GM21390 (cell line): ENCODE data around the gene FCGBP.
"Not testable (repeated sequence)": the region's sequence is repeated elsewhere in the genome, so short reads cannot be mapped to it uniquely, and the experiment has no call there.

Experiments
- ATAC-seq: cut with Tn5 transposase; IDR thresholded peaks from one replicate; pipeline ENCODE4 v1.9.1; 2021; ENCODE audit not compliant: unreplicated experiment

FCGBP gene

DNA sequence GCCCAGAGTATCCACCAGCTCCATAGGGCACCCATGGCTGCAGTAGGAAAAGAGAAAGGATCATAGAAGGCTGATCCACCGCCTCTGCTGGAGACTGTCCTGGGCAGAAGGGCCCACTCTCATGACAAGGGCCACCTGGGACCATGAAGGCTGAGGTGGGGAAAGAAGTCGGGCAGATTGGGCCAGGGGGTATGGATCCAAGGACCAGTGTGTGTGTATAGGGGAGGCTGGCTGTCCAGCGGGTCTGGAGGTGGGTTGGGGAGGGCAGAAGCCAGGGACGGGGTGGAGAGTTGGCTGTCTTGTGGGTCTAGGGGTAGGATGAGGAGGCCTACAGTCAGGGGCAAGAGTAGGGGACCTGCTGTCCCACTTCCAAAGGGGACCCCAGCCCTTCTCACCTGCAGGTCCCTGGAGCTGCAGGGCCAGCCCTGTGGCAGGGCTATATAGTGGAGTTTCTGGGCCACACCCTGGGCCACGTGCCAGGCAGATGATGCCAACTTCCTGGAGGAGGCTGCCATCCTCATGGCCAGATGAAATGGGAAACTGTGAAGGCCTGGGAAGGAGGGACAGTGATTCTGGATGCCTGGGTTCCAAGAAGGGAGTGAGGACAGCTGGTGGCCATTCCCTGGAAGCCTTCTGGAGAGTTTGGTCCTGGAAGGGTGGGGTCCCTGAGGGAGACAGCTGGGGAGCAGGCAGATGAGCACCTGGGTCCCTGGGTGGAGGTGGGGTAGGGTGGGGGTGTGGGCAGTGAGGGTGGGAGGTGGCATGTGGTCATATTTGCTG is at the start of gene FCGBP:
Gene FCGBP, minus strand, starts transcription at position 51 of the 780 bp plus-strand sequence.
- no peak for ATAC-seq

DNA sequence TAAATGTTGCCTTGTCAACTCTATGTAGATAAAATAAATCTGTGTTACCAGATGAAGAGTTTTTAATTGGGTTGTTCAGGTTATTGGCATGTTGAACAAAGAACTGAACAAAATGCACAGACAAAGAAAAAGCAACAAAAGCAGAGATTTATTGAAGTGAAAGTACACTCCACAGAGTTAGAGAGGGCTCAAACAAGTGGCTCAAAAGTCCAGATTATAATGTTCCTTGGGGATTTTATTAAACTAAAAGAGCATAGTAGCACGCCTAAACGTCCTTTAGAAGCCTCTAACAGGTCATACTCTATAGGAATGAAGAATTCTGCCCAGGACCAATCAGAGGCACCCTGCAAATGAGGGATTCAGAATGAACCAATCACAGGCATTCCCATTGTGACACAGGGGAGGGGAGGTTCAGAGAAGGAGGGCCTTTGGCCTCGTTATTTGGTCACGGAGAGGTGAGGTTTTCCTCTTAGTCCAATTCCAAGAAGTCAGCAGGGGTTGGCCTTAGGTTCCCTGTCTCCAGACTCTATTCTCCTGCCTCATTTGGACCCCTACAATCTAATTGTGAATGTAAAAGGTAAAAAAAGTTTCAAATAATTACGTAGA is 49.4 kb upstream of the FCGBP start:
- ATAC-seq: no peak

- no peak for ATAC-seq
These were observed 48.4 kb upstream of the FCGBP start for GRCh38 chr19:39982883-39983282.

- ATAC-seq: no peak
These were observed 40.1 kb upstream of the FCGBP start for GRCh38 chr19:39974377-39975155.

DNA sequence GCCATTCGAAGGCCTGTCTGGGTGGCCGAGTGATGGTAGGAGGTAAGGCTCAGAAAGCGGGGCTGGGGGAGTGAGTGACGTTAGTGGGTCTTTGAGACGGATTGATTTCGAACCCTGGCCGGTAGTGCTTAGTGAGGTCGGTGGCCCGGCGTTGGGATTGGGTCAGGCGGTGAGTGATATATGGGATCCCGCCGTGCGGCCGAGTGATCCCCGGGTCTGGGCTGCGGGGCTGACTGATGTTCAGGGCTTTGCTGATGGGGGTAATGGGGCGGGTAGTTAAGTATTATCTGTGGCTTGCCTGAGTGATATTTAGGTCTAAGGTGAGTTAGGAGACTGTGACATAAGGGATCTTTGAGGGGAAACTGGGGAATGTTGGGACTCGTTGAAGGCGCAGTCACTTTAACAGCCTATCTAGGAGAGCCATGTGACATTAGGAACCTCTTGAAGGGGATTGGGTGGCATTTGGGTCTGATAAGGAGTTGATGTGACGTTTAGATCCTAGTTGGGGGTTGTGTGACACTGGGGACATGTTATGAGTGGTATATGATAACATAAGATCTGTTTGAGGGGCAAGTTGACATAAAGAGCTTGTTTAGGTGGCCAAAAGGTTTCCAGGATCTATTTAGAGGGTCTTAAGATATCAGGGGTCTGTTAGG is 37.1 kb upstream of the FCGBP start:
- ATAC-seq: no peak

DNA sequence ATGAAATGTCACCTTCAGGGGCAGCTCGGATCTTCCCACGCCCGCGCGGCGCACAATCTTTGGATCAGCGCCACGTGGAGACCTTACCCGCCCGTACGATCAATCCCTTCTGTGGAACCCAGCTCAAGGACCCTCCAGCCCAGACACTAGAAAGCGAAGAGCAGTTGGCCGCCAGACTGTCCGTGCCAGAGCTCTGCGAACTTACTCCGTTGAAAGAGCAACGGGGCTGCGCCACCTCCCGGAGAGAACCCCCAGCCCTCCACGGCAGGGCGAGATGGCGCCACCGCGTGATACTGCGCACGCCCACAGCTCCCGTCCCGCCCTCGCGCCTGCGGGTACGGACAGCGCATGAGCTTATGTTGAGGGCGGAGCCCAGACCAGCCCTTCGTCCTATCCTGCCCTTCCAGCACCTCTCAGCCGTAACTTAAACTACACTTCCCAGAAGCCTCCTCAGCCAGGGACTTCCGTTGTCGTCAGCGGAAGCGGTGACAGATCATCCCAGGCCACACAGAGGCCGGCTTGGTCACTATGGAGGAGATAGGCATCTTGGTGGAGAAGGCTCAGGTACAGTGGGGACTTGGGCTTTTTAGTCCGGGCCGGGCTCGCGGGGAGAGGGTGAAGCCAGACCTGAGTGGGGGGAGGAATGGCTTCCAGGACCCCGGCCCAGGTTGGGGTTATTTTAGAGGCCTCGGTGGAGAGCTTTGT is 36.4 kb upstream of the FCGBP start, which contains the start of gene PSMC4:
Gene PSMC4, plus strand, starts transcription at position 491 of the 705 bp plus-strand sequence. Its CDS starts 38 bp downstream, at position 529.
- peak; percentile 94 for ATAC-seq

DNA sequence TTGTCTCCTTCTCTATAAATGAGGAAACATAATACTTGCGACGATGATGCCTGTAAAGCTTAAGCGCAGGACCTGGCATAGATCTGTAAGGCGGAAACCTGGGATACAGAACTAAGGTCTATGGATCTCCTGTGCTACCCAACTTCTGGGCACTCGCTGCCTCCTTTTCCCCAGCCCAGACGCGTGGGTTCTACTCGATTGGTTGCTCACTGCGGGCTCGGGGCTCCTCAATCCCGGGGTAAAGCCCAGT is 35.9 kb upstream of the FCGBP start:
- peak; percentile 13 for ATAC-seq

GRCh38 chr19:39969681-39970424 is 35.4 kb upstream of the FCGBP start:
- no peak for ATAC-seq

GRCh38 chr19:39969266-39969665 is 34.8 kb upstream of the FCGBP start:
- ATAC-seq: no peak

DNA sequence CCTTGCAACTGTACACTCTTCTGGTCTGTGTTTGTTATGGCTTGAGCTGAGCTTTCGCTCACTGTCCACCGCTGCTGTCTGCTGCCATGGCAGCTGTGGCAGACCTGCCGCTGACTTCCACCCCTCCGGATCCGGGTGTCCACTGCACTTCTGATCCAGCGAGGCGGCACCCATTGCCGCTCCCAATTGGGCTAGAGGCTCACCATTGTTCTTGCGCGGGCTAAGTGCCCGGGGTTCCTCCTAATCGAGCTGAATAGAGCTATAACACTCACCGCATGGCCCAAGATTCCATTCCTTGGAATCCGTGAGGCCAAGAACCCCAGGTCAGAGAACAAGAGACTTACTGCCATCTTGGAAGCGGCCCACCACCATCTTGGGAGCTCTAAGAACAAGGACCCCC is 34.4 kb upstream of the FCGBP start:
- ATAC-seq: no peak

- ATAC-seq: no peak
These were observed 33.1 kb upstream of the FCGBP start for GRCh38 chr19:39967561-39967960.

DNA sequence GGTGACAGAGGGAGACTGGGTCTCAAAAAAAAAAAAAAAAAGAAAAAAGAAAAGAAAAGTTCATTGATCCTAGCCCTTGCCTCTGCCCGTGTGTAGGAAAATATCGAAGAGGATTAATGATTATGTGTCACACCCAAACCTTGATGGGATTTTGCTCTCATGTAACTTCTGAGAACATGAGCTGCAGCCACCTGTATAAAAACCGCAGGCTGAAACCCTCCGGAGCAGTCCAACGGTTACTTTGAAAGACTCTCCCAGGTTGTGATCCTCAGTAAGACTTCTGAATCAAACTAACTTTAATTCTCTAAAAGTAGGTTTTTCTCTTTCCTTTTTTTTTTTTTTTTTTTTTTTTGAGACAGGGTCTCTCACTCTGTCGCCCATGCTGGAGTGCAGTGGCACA is 32.2 kb upstream of the FCGBP start:
- ATAC-seq: no peak

DNA sequence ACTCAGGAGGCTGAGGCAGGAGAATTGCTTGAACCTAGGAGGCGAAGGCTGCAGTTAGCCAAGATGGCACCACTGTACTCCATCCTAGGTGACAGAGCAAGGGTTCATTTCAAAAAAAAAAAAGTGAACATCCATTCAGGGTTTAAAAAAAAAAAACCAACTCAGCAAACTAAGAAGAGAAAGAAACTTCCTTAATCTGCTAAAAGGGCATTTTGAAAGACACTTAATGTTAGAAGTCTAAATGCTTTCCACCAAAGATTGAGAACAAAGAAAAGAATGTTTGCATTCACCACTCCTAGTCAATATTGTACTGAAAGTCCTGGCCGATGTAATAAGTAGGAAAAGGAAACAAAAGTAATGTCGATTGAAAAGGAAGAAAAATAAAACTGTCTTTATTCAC is 29.5 kb upstream of the FCGBP start:
- ATAC-seq: no peak

DNA sequence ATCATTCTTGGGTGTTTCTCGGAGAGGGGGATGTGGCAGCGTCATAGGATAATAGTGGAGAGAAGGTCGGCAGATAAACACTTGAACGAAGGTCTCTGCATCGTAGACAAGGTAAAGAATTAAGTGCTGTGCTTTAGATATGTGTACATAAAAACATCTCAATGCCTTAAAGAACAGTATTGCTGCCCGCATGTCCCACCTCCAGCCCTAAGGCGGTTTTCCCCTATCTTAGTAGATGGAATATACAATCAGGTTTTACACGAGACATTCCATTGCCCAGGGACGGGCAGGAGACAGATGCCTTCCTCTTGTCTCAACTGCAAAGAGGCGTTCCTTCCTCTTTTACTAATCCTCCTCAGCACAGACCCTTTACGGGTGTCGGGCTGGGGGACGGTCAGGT is 25.0 kb upstream of the FCGBP start:
- ATAC-seq: not testable (repeated sequence)

DNA sequence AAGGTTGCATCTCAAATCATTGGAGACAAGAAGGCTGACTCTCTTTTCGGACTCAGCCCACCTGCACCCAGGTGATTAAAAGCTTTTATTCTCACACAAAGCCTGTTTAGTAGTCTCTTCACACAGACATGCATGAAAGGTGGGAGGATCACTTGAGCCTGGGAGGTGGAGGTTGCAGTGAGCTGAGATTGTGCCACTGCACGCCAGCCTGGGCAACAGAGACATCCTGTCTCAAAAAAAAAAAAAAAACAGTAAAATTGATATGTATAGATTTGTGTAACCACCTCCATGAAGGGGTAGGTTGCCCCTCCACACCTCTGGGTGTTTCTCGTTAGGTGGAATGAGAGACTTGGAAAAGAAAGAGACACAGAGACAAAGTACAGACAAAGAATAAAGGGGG is 24.5 kb upstream of the FCGBP start:
- ATAC-seq: not testable (repeated sequence)

DNA sequence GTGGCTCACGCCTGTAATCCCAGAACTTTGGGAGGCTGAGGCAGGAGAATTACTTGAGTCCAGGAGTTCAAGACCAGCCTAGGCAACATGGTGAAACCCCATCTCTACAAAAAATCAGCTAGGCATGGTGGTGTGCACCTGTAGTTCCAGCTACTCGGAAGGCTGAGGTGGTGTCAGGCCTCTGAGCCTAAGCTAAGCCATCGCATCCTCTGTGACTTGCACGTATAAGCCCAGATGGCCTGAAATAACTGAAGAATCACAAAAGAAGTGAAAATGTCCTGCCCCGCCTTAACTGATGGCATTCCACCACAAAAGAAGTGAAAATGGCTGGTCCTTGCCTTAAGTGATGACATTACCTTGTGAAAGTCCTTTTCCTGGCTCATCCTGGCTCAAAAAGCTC is 23.5 kb upstream of the FCGBP start:
- ATAC-seq: not testable (repeated sequence)

DNA sequence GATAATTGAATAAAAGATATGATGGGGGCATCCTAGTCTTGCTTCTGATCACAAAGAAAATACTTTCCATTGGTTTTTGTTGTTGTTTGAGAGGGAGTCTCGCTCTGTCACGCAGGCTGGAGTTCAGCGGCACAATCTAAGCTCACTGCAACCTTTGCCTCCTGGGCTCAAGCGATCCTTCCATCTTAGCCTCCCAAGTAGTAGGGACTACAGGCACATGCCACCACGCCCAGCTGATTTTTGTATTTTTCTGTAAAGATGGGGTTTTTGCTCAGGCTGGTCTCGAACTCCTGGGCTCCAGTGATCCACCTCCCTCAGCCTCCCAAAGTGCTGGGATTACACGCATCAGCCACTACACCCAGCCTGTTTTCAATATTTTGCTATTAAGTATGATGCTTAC is 19.5 kb upstream of the FCGBP start:
- ATAC-seq: no peak

DNA sequence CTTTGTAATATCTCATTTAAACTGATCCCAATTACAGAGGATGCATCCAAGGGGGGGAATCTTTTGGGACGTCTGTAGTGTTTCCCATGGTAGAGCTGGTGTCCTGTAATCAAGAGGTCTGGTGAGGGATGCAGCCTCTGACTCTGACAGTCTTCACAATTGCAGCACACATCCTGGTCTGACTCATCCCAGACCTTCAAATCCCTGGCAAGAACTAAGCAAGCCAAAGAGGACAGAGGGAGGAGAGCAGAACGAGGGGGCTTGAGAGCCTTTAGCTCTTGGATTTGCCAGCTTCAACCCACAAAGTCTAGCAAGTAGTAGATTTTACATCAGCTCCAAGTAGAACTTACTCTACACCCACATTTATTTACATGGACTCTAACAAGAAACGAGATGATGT is 17.3 kb upstream of the FCGBP start:
- ATAC-seq: no peak

DNA sequence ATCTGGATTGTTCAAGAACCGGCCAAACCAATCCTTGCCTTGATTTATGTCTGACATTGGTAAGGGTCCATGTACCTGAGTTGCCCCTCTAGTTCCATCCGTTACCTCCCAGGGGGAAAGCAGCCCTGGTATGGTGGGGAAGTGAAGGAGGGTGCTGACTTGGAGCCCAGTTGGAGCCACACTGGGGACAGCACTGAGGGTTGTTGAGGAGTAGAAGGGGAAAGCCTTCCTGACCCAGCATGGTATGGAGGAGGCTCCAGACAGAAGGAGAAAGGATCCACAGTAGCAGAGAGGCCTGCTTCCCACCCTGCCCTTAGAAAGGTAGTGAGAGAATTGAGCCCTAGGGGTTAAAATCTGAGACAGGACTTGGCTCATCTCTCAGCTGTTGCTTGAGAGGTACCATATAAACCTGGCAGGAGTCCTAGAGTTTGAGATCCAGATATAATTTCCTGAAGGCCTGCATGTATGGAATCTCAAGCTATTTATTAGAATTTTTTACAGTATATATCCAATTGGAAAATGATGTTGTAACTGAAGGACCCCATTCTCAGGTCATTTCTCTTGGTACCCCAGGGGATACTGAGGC is 16.7 kb upstream of the FCGBP start:
- ATAC-seq: no peak
